GM18526 (cell line): Measurements from ENCODE around the gene CCNL2.
A peak's percentile ranks its signal among the peaks of the same experiment; 100 is the strongest.

Experiments used
- POLR2A ChIP-seq: IDR thresholded peaks from 3 replicates; pipeline ENCODE4 v1.6.1; 2011; ENCODE audit not compliant: insufficient read length; ENCODE audit errors: extremely low read depth

Gene CCNL2

DNA sequence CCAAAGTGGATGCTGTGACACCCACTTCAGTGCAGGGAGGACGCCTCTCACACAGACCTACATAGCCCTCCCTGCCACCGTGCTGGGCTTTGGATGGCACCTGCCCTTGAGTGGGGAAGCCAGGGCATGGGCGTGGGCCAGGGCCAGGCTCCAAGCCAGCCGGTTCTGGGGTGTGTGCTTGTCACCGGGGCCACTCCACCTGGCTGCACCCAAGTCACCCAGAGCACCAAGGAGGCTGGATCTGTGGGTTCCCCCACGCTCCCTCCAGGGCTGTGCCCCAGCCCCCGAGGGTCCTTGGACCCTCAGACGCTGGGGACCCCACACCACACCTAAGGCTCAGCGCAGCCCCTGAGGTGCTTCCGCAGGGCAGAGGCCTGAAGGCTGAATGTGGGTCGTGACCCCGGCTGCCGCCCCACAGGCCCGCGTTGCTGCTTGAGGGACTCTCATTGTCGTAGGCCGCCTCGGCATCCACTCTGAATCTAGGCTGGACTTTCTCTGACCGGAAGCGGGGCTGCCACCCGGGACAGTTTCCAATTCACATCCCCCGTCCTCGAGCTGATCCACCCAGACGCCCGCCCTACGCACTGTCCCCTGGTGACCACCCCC is 42.2 kb downstream of the CCNL2 start:
- no peak for TF ChIP-seq POLR2A

DNA sequence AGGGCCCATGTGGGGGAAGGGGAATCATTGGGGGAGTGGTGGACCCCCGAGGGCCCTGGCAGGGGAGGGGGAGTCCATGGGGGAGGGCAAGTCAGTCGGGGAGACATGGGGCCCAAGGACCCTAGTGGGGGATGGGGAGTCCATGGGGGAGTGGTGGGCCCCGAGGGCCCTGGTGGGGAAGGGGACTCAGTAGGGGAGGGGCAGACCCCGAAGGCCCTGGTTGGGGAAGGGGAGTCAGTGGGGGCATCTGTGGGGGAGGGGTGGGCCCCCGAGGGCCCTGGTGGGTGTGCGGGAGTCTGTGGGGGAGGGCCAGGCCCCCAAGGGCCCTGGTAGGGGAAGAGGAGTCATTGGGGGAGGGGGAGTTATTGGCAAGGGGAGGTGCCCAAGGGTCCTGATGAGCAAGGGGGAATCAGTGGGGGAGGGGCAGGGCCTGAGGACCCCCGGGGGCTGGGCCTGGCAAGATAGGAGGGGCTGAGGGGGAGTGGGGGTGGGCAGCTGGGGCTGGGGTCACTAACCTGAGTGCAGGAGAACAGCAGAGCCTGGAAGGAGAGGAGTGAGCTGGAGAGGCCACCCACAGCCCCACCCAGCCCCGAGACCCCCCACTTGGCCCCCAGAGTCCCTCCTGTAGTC is 42.9 kb downstream of the CCNL2 start:
- no peak for TF ChIP-seq POLR2A

DNA sequence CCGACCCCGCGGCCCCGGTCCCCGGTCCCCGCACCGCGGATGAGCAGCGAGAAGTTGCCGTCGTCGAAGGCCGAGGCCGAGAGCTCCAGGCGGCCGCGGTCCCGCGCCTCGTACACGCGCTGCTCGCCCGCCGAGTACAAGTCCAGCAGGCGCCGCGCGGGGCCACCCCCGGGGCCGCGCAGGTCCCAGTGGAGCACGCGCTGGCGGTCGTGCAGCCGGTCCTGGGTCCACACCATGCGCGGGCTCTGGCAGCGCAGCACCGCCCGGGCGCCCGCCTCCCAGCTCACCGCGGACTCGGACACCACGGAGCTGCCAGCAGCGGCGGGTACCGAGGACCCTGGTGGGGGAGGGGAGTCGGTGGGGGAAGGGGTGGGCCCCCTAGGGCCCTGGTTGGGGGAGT is 43.7 kb downstream of the CCNL2 start:
- TF ChIP-seq POLR2A: no peak

DNA sequence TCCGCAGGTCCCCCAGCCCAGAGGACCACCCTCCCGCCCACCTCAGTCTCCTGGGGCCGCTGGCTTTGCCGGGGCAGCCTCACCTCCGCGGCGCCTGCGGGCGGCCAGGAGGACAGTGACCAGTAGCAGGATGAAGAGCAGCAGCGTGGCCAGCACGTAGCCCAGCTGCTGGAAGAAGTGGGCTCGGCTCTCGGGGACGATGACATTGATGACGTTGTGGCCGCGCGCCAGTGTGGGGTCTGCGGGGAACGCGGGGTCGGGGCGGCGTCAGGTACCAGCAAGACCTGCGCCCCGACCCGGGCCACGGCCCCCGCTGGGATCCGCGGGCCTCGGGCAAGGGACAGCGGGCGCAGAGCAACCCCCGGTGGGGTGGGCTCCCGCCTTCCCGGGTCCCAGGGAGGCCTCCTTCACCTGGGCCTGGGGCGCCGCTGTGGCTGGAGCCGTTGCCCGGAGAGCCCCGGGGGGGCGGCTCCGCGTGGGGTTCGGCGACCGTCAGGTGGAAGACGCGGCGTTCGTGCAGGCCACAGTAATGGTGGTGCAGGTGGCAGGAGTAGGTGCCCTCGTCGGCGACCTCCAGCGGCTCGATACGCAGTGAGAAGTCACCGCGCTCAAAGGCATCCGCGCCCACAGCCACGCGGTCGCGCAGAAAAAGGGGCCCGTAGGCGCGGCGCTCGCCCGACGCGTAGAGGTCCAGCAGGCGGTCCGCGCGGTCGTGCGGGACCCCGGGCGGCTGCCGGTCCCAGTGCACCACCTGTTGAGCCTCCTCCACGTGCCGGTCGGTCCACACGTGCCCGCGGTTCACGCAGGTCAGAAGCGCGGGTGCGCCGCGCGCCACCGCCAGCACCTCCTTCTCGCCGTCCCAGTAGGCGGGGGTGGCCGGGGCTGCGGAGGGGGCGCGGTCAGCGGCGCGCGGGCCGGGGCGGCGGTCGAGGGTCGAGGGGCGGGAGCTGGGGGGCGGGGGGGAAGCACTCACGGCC is 44.6 kb downstream of the CCNL2 start:
- TF ChIP-seq POLR2A: no peak

DNA sequence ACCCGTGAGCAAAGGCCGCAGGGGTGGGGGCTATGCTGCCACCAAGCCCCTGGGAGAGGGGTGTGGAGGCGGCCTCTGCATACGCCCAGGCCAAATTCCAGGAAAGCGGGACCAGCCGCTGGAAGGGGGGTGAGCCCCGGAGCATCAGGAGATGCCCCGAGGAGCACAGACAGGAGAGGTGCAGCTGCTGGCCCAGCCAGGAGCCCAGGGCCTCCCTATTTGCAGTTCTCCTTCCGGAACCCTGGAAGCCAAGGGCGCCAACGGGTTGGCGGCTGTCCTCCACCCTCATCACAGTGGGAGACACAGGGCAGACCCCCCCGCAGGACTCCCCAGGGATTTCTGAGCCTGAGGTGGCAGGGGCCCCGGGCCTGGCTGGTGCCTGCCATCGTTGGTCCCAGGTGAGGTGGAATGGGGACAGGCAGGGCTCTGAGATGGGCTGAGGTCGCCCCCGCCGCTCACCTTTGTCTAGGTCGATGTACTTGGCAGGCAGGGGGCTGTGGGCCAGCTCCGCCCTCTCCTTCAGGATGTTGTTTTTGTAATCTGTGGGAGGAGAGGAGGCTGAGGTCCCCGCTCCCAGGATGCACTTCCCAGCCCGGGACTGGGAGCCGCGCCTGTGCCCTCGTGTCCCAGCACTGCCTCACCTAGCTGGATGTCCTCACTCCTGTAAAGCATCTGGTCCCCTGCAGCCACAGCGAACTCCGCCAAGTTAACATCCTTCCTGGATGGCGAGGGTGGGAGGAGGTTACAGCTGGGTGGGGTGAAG is 45.6 kb downstream of the CCNL2 start:
- TF ChIP-seq POLR2A: no peak

DNA sequence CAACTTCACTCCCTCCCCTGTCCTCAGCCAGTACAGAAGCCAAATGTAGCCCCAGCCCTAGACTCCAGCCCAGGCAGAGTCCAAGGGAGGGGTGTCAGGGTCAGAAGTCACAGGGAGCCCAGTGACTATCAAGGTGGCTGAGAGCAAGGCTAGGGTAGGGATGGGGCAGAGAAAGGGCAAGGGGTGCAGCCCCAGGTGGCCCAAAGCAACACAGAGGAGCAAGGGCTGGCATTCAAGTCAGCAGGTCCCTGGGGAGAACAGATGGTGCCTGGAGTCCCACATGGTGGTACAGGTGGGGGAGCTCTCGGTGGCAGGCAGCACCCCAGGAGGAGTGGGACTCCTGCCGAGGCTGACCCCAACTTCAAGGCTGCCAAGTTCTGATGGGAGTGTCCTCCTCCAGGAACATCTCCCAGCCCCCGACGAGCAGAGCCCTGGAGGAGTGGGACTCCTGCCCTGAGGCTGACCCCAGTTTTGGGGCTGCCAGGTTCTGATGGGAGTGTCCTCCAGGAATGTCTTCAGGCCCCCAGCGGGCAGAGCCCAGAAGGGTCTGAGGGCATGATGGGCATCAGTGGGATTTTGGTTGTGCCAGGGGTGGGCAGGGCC is 46.2 kb downstream of the CCNL2 start:
- no peak for TF ChIP-seq POLR2A

DNA sequence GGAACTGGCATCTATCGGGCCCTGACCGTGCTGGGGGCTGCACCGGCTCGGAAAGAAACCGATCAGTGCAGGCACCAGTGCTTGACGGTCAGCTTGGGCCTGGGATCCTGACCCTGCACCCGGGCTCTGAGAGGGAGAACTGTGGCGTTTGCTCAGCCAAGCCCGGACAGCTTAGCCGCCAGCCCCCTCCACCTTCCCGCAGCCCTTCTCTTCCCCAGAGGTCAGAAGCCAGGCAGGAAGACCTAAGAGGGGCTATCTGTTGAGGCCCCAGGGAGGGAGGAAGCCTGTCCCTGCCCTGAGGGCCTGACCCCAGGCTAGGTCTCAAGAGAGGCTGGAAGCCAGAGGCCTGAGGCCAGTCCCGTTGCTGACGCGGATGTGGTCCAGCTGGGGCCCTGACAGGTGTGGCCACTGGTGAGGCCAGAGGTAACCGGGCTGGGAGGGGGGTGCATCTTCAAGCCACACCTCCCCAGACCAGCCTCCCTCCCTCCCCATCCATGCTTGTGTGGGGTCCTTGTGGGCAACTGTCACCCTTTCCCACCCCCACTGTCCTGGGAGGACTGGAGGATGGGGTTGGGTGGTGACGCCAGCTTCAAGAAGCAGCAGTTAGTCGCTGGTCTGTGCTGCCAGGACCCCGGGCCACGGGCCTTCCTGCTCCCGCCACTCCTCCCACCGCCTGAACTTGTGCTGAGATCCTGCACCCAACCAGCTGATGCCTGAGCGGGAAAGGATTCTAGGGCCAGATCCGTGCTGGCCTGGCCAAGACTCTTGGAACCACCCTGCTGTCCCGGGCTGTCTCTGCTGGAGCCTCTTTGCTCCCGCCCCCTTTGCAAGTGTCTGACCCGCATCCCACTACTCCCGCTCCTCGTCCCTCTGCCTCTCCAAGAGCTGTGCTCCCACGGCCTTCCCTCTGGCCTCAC is 47.4 kb downstream of the CCNL2 start:
- TF ChIP-seq POLR2A: no peak

DNA sequence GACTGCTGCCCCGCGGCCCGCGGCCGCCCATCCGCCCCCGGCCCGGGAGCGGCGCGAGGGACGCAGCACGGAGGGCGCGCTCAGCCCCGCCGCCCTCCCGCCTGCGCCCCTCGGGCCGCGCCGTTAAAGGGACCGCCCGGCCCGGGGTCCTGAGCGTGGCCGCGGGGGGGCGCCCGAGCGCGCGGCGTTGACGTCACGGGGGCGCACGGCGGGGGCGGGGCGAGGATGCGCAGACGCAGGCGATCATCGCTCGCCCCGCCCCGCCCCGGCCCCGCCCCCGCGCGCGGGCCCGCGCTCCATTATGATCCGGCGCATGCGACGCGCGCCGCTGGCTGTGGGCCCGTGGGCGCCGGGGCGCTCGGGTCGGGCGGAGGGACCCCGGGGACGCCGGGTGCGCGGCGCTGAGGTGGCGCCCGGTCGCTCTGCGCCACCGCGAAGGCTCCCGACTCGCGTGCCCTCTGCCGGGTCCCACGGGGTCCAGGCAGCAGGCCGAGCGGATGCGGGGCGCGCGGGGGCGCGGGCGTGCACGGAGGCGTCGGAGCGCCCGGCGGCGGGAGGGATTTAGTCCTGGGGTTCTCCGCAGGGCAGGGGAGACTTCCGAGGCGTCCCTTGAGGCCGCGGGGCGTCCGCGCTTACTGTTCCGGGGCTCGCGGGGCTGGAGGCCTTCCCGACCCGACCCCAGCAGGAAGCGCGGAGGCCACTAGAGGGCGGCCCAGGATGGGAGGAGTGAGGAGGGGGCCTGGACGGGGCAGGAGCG is 49.7 kb downstream of the CCNL2 start, which contains the start of gene DVL1:
DVL1 (minus strand) TSS at position 163 of the 757 bp plus-strand sequence. CDS start 353 bp downstream, outside the sequence.
- peak; percentile 56 for TF ChIP-seq POLR2A

DNA sequence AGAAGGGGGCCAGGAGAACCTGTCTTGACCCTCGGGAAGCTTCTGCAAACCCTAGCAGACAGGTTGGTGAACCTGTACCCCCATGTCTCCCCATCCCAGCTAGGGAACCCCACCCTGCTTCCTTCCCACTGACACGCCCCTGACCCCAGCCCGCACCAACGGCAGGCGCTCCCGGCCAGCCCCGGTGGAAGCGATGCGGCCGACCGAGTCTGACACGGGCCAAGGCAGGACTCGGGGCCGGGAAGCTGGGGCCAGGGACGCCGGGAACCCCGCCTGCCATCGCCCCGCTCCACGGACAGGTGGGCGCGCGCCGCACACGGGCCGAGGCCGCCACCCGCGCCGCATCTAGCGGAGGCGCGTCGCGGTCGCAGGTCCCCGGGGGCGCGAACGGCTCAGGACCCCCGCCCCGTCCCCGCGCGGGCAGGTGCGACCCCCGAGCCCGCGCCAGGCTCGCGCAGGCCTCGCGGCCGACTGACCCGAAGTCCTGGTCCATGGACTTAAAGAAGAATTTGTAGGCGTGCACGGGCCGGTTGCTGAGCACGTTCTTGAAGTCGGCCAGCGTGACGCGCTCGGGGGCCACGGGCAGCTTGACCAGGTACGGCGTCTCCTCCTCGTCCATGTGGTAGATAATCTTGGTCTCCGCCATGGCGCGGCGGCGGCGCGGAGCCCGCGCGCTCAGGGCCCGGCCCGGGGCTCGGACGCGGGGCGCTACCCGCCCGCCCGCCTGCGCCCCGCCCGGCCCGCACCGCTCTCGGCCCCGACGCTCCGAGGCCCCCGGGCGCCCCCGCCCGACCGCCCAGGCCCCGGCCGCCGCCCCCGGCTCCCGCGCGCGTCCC is 50.5 kb downstream of the CCNL2 start:
- TF ChIP-seq POLR2A: no peak

DNA sequence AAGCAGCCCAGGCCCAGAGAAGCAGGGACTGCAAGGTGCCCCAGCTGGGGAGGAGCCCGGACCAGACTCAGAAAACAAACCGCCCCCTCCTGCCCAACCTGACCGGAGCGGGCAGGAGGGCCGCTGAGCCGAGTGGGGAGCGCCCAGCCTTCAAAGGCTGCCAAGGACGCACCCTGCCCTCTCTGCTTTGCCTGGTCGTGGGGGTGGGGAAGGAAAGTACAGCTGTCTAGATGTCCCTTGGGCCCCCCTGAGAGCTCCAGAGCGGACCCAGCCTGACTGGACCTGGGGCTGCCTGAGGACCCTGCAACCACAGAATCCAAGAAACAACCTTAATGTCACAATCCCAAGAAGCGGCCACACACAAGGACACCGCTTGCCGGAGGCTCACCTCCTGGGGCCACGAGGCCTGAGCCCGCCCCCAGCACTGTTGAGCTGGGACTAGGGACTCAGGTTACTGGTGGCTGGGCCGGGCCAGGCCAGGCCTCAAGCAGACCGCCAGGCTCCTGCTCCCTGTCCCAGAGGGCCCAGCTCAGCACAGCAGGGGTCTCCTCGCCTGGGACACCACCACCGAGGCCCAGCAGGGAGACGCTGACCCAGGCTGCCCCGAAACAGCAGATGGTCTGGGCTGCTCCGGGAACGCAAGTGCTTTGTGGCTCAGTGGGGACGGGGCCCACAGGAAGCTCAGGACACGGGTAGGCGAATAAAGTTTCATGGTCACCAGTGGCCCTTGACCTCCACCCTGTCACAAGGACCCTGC is 51.3 kb downstream of the CCNL2 start:
- no peak for TF ChIP-seq POLR2A

DNA sequence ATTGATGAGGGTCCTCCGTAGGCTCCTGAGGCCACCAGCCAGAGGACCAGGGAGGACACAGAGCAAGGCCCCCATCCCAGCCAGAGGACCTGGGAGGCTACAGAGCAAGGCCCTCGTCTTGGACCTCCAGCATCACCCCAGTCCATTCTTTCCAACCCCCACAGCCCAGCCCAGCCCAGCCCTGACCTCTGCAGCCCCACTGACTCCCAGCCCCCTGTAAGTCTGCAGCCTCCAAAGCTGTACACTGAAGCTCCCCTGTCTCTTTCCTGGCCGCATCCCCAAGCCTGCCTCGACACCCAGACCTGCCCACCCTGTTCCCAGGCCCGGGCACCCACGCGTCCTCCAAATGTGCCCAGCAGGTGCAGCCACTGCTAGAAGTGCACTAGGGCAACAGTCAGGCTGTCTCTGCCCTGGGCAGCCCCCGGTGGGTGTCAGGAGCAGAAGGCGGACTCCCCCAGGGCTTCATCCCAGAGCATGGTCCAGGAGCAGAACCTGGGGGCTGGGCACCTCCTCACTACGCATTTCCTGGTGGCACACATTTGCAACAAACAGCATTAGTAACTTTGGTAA is 52.0 kb downstream of the CCNL2 start:
- no peak for TF ChIP-seq POLR2A

DNA sequence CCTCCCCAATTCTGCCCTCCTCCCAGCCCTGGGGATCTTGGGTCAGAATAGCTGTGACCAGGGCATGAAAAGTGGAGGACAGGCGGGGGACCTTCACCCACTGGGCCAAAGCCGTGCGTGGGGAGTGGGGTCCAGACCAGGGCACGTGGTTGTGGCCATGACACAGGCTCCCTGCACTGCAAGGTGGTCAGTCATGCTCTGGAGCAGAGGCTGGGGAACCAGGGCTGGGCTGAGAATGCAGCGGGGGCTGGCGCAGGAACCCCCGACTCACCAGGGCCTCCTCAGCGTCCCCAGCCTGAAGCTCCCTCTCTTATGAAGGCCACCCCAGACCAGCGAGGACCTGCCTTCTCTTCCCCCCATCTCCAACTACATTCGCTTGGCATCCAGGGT is 52.6 kb downstream of the CCNL2 start:
- no peak for TF ChIP-seq POLR2A
